C4-2B (cell line): Measurements from ENCODE around the gene RAPGEFL1.

Experiments used
- CTCF ChIP-seq: fragments of 450-650 bp; conservative IDR thresholded peaks from 2 replicates; pipeline ENCODE4 v1.5.1; 2017; ENCODE audit warnings: mild to moderate bottlenecking
- ZFX ChIP-seq: fragments of 450-650 bp; IDR thresholded peaks from 2 replicates; pipeline ENCODE4 v1.6.1; 2017

GRCh38 chr17:40130352-40131042 is 46.8 kb upstream of the RAPGEFL1 start:
- TF ChIP-seq CTCF (no peak), ZFX (no peak)
